Measurements from ENCODE around the gene SLC9A5. TPM values are rescaled to one million over a fixed set of nuclear protein-coding genes. Genes with fewer than 3 reads are reported as not detected.
A peak's percentile ranks its signal among the peaks of the same experiment; 100 is the strongest.

SLC9A5 gene
- total and polyA plus RNA-seq, 10 of the 15 experiments (the other 5 are each of a cell fraction or from before 2014, with no cell fraction given), result 0.26 to 5.7 (median 1.5) TPM

- no peak overlapping the region for H3K4me3 ChIP-seq
- SMC1A ChIA-PET (ENCODE audit: uncharacterized antibody, unreplicated experiment), result interaction anchor here (0.6 to 2.0 kb wide), 25 partner anchors 8 to 368 kb away, joined by 3 to 39 read pairs (median 4); partner anchors contain the start of genes FHOD1, LRRC36, PLEKHG4 and TMEM208
- H3K4me2 ChIP-seq (ENCODE audit: control insufficient read depth, insufficient read depth), result no peak overlapping the region
- H2AFZ ChIP-seq (ENCODE audit: control insufficient read depth, low read depth, low read length), result no peak overlapping the region
- POLR2A ChIA-PET, result interaction anchor here (0.6 to 1.3 kb wide), 2 partner anchors 11 to 216 kb away, joined by 3 to 4 read pairs; partner anchors contain the start of gene SLC9A5
- no peak overlapping the region for H3K27ac ChIP-seq (ENCODE audit: control insufficient read depth, insufficient read depth)
- 74% methylated on average over 4 of the region's 4 CpGs for WGBS (ENCODE audit: insufficient coverage, insufficient replicate concordance, low lambda C conversion rate, missing lambda C conversion rate)
- RAD21 ChIA-PET (ENCODE audit: unreplicated experiment), result interaction anchor here (0.7 to 2.5 kb wide), 29 partner anchors 11 to 253 kb away, joined by 3 to 73 read pairs (median 4); partner anchors contain the start of genes FHOD1 and TMEM208
- FAIRE-seq (peak; percentile 89), DNase-seq (ENCODE audit: low read depth, low spot score) (no peak), ATAC-seq (peak; percentile 88)
- no peaks in the 10 kb centered on the region for H3K27me3 ChIP-seq (replicated peaks in 1 of 2; ENCODE audit: control insufficient read depth in 2 of 2, insufficient read depth in 2 of 2, low read length in 1 of 2)
- TF ChIP-seq YY1 (IDR thresholded peaks at IDR 0.05; ENCODE audit: low read depth, low read length) (peak; percentile 66; the same call in 1 of the 2 replicates), TCF3 (IDR thresholded peaks at IDR 0.05; ENCODE audit: borderline replicate concordance, insufficient read depth, low read depth, low read length) (peak; percentile 82; the same call in 1 of the 2 replicates), FOXM1 (IDR thresholded peaks at IDR 0.05; ENCODE audit: low read depth, low read length) (0 out of 2 replicates have a peak, but pooled peaks have one; percentile 52), MXI1 (IDR thresholded peaks at IDR 0.05; ENCODE audit: low read depth, low read length) (no peak), IRF4 (IDR thresholded peaks at IDR 0.05; ENCODE audit: low read depth, low read length) (0 out of 2 replicates have a peak, but pooled peaks have one; percentile 22), TCF12 (IDR thresholded peaks at IDR 0.05; ENCODE audit: low read depth, low read length) (peak; percentile 82), ASH2L (IDR thresholded peaks at IDR 0.05; ENCODE audit: borderline replicate concordance, low read depth) (no peak), CTCF (IDR thresholded peaks at IDR 0.05 in 2 of 3, conservative IDR thresholded peaks at IDR 0.05 in 1 of 3; ENCODE audit: control insufficient read depth in 2 of 3, extremely low read depth in 1 of 3, insufficient read depth in 1 of 3, low read depth in 3 of 3, low read length in 3 of 3) (peak; percentile 77 to 81 (median 80)), SMC3 (IDR thresholded peaks at IDR 0.05; ENCODE audit: borderline replicate concordance, low read length) (peak; percentile 82), RAD21 (IDR thresholded peaks at IDR 0.05; ENCODE audit: insufficient read depth, low read depth, low read length) (peak; percentile 94), SPI1 (IDR thresholded peaks at IDR 0.05; ENCODE audit: borderline replicate concordance, insufficient read depth, low read depth, low read length) (peak; percentile 45; the same call in 1 of the 2 replicates)
- no peaks in the 10 kb centered on the region for H3K4me1 ChIP-seq (ENCODE audit: control insufficient read depth, insufficient read depth, low read length)
- no TSS peak for BruUV-seq (replicated peaks)
- intact Hi-C loops (cut with micrococcal nuclease; ENCODE audit: unreplicated experiment) (loop anchor here (2.0 kb wide), 1 partner anchor 78 kb away; no protein-coding TSS in a partner anchor), in situ Hi-C loops (cut with MboI) (no loop called here)
- CTCF ChIA-PET, result interaction anchor here (0.6 to 3.6 kb wide), 39 partner anchors 10 to 254 kb away, joined by 3 to 78 read pairs (median 5); partner anchors contain the start of genes FHOD1, PLEKHG4, SLC9A5 and TMEM208
- H4K20me1 ChIP-seq (ENCODE audit: control insufficient read depth, insufficient read depth), result no peaks in the 10 kb centered on the region
- no peaks in the 10 kb centered on the region; a peak in 1 of 4 replicates for H3K36me3 ChIP-seq (ENCODE audit: control insufficient read depth in 2 of 2, insufficient read depth in 2 of 2, low read length in 1 of 2)
- H3K9me3 ChIP-seq (replicated peaks; ENCODE audit: control insufficient read depth, insufficient read depth, low read length), result no peaks in the 10 kb centered on the region
- no peak overlapping the region for H3K9ac ChIP-seq (ENCODE audit: control insufficient read depth, insufficient read depth, low read length)
- H3K79me2 ChIP-seq (ENCODE audit: control insufficient read depth, insufficient read depth, low read length), result no peaks in the 10 kb centered on the region
Observed at GRCh38 chr16:67260426-67261063, 11.8 kb downstream of the SLC9A5 start.
